GM19438 (cell line): ENCODE measurements around the gene RYK.

Experiments
- ATAC-seq: cut with Tn5 transposase; IDR thresholded peaks from one replicate; pipeline ENCODE4 v1.9.1; 2021; ENCODE audit warnings: low read depth; ENCODE audit not compliant: unreplicated experiment

Gene RYK

DNA sequence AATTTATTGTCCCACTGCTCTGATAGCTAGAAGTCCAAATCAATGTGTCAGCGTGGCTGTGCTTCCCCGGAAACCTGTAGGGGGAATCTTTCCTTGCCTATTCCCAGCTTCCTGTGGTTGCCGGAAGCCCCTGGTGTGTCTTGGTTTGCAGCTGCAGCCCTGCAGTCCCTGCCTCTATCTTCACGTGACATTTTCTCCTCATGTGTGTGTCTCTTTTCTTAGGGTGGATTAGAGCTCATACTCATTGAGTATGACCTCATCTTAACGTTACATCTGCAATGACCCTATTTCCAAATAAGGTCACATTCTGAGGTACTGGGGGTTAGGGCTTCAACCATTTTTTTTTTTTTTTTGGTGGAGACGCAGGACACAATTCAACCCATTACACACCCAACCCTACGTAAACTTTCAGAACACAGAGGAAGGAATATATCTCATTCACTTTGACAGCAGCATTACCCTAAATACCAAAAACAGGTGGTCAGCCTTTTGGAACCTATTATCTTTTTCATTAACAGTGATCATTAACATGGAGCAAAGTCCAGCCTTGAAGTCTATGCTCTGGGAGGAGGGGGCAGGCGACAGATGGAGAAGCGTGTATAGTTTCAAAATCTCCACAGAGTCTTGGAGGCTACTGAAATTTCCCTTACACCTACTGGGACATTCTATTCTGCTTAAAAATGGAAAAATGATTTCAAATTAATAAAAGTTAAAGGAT is 88.6 kb downstream of the RYK start:
- ATAC-seq: no peak

DNA sequence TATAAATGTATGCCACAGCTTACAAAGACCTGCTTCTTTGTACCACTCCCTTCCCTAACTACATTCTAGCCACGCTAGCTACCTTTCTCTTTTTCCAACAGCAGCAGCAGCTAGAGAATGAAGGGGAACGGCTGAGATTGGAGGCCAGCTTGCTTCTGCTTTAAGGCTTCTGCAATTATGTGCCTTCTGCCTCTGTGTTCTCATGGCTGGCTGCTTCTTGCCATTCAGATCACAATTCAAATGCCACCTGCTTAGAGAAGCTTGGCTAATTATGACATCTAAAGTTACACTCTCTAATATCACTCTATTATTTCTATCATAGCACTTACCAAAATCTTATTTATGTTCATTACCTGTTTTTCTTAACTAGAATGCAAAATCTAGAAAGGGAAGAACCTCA is 95.2 kb downstream of the RYK start:
- no peak for ATAC-seq

DNA sequence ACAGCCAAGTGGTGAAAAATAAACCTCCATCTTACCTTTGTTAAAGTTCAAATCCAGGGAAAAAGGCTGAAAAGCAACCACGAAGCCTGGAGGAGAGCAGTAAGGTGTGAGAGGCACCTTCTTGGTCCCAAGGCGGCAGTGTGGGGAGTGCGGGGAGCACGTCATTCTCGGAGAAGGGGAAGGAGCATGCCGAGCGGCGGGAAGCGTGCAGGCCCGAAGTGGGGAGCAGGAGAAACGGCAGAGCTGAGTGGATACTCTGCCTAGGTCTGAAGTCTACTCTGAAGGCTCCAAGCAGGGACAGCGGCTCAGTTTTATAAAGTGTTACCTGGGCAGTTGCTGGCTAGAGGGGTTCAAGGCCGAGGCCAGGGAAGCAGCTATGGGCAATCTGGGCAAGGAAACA is 96.9 kb downstream of the RYK start:
- ATAC-seq: no peak

DNA sequence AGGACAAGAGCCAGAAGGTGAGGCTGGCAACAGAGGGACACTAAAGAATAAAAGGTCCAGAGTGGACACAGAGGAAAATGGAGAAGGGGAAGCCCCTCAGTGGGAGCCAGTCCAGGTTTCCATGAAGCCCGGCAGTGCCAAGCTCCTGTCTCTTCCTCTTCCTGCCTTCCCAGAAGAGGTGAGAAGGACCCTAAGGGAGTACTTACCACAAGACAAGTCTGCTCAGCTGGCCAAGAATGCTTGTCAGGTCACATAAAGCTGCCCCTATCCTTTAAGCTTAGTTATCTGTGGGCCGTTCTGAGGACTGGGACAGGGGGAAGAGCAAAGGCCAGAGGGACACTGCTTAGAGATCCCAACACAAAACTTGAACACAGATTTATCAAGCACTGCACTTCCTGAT is 100.2 kb downstream of the RYK start:
- no peak for ATAC-seq

DNA sequence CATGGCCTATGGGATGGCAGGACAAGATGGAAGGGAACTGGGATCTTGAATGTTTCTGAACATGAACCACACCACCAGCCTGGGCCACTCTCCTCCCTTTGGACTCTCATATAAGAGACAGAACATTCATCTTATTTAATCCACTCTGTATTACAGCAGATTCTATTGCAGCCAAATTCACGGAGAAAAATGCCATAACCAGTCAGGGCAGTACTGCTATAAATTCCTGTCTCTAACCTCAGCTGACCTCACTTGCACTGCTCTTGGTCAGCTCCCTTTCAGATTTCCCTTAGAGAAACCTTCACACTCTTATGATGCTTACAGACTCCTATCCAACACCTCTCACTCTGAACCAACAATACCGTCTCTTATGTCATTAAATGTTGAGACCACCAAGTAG is 101.4 kb downstream of the RYK start:
- no peak for ATAC-seq

DNA sequence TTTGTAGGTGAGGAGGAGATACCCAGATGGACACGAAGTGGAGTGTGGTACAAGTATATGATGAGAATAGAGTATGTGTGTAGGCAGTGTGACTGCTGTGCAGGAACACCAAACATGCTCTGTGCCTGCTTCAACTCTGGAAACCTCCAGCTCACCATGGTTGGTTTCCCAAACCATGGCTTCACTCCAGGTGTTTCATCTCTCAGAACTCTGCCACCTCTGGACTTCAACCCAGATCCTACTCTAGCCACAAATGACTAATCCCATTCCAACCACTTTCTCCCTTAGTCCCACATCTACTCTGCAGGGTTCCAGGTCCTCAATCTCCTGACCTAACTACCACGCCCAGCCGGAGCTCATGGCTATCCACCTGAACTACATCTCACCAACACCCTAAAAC is 102.1 kb downstream of the RYK start:
- no peak for ATAC-seq

DNA sequence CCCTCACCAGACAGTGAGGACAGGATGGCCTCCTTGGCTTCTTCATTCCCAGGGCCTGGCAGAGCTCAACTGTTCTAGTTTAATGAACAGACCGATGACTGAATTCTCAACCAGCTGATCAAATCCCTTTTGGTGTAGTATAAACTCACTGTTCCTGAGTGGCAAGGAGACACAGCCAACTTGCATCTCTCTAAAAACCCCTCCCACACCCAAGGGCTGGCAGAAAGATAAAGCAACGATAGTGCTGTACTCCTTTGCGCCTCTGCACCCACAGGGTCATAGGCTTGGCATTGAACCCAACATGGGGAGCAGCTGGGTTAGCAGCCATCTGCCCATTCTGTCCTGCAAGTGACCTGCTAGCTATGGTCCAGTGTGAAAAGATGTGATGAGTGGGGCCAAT is 103.2 kb downstream of the RYK start:
- ATAC-seq: no peak

DNA sequence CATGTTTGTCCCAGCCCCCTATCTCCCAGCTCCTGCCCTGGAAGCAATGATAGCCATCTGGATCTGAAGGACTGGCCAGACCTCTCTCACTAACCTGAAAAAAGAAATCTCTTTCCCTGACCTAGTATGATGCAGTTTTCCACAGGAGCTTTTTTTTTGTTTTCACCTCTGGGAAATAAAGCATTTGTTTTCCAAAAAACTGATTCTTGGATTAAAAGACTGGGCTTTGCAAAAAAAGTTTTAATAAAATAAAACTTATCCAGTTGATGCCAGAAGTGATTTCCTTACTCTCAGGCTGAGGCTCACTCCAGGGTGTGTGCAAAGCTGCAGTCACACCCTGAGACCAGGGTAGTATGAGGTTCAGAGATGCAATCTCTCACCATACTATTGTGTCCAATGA is 104.0 kb downstream of the RYK start:
- no peak for ATAC-seq

DNA sequence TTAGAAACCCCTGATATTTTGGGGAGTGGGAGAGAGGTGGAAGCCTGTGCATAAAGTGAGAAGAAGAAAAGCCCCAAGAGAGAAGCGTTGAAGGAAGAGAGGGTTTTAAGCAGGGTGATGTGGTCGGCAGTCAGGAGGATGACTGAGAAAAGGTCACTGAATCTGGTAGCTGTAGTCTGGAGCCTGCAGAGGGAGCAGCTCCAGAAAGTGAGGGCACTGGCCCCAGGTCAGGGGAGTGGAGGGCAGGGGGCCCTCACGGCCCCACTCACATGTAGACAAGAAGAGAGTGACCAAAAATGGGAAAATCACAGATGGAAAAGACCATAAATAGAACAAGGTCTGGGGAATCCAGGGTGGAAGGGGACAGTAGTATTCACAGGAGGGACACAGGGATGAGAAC is 105.5 kb downstream of the RYK start:
- ATAC-seq: no peak

DNA sequence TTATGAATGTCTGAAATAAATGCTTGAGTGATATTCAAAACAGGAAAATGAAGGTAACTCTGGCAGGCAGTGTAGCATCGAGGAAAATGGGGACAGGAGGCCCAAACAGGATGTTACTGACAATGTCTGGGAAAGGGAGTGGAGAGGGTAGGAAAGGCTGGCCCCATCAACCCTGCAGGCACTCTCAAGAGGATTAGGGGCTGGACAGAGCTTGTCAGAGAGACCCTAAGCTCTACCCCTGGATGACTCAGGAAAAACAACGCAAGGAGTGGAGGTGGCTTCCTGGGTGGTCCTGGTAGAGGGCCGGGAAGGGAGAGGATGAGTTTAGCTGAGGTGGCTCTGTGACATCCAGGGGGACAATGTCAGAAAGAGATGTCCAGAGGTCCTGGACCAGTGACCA is 106.0 kb downstream of the RYK start:
- no peak for ATAC-seq

DNA sequence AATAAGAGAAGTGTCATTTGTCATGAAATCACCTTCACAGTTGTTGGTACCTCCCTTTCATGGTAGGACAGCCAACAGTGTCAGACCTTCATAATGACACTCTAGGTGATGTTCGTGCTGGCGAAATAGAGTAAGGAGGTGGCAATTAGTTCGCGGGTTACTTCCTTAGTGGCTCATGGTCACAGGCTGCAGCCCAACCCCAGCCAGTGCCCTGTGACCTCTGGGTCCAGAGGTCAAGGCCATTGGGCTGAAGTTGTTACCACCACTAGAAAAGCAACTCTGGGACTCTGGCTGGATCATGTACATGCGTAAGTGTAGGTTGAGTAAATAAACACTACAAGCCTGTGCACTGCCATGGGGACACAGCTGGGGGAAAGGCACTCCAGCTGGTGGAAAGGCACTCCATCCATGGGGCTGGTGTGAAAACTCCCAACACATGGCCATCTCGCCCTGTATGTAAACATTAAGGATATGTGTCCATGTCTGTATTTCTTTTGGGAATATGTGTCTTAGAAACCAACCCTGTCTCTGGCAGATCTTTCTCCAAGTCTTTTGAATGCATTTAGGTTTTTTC is 106.7 kb downstream of the RYK start:
- no peak for ATAC-seq

DNA sequence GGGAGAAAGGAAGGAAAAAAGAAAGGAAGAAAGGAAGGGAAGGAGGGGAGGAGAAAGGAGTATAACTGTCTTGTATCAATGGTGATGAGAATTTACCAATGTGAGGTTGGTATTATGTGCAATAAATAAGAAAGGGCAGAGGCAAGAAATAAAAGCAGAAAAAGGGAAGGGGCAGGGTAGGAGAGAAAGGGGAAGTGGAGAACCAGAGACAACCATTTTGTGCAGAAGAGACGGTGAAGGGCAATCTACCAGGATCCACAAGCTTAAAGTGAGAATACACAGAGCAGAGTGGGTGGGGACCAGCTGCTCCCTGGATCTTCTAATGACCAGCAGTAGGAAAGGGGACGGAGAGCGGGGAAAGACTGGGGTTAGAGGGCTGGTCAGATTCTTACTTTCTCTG is 114.1 kb downstream of the RYK start:
- ATAC-seq: no peak

DNA sequence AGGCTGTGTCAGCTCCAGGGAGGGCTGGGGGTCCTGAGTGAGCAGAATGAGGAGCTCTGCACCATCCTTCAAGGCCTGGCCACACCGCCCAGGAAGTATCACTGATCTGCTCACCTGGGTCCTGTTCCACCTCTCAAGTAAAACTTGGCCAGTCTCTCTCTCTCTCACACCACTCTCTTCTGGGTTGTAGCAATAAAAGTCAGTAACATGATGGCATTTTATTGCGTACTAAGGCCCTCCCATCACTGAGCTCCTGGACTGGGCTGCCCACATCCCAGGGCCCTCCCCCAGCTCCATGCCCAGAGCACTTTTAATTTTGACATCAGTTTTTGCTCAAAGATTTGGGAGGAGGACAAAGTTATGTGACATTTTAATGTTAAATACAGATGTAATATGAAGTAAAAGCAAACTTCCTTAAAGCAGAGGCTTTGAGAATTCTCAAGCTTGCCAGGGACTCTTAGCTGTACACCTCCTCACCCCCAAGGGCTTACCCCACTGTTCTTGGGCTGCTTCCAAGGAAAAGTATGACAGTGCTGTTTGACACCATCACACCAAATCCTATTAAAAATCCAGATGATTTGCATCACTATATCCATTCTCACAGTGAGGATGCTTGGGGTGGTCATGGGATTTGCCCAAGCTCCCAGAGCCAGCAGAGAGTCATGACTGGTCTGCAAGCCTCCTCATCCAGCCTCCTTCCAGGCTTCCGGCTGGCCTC is 115.8 kb downstream of the RYK start:
- ATAC-seq: no peak

DNA sequence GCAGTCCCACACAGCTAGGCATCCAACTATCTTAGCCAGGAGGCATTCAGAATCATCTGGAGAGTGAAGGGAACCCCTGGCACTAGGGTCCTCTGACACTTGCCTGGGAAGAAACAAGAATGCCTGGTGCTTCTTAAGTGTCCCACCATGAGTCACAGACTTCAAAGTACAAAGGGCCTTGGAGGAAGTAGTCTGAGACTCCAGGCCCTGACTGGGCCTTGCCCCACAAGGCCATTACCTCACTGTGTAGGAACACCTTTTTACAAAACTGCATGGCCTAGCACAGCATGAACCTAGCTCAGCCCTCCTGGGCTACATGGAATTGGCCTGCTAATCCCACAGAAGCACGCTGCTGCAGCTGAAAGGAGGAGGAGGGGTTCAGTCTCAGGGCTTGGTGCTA is 116.4 kb downstream of the RYK start:
- no peak for ATAC-seq

DNA sequence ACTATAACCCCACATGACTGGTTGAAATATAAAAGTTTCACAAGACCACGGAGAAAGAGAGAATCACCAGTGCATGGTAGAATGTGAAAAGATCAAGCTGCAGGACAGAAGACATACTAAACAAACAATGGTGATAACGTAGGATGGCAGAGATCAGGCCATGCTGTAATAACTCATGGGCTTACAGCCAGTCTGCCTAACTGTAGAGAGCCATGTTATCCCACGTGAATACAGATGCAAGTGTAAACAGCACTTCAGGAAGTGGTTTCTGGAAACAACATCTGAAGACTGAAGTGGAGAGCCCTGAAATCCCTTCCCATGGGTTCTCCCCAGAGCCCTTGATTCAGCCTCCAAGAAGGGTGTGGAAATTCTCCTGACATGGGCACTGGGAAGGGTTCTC is 117.7 kb downstream of the RYK start:
- ATAC-seq: no peak

DNA sequence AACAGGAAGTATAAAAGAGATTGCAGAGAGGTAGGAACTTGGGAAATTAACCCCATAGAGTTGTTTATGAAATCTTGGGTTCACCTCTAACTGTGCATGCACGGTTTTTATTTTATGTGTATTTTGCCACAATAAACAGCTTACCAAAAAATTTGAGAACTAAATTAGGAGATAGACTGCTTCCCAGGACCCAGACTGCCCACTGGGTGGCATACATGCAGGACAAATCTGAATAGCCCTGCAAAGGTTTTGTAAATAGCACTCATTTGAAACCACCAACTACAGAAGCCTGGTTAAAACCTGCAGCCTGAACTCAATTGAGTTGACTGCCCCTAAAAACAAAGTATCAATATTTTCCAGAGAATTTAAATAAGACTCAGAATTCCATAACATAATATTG is 124.5 kb downstream of the RYK start:
- ATAC-seq: no peak

DNA sequence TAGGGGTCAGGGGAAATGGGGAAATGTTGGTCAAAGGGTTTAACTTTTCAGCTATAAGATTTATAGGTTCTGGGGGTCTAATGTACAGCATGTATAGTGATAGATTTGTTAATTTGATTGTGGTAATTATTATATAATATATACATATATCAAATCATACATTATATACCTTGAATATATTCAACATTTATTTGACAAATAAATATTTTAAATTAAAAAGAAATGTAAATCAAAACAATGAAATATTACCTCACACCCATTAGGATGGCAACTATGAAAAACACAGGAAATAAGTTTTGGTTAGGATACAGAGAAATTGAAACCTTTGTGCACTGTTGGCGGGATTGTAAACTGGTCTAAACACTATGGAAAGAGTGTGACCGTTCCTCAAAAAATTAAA is 135.9 kb downstream of the RYK start:
- ATAC-seq: no peak

DNA sequence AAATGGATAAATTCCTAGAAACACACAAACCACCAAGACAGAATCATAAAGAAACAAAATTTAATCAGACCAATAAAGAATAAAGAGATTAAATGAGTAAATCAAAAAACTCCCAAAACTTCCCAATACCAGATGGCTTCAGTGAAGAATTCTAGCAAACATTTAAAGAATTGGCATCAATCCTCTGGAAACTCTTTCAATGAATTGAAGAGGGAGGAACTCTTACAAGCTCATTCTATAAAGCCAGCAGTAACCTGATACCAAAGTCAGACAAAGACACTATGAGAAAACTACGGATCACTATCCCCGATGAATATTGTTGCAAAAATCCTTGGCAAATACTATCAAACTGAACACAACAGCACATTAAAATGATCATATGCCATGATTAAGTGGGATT is 139.0 kb downstream of the RYK start:
- ATAC-seq: no peak

DNA sequence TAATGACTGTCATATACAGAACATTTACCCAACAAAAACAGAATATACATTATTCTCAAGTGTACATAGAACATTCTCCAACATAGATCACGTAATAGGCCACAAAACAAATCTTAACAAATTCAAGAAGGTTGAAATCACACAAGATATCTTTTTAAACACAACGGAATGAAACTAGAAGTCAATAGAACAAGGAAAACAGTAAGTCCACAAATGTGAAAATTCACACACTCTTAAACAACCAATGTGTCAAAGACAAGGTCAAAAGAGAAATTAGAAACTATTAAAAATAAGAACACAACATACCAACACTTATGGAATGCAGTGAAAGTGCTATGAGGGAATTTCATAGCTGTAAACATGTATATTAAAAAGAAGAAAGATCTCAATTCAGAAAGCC is 139.7 kb downstream of the RYK start:
- ATAC-seq: no peak
